OCI-LY7 (cell line): ENCODE measurements around the gene DSC1. TPM values are rescaled to one million over a fixed set of nuclear protein-coding genes. Genes with fewer than 3 reads are reported as not detected.

ENCODE experiments used
- BruUV-seq: library from RNA; stranded (reverse); fragments of 400-500 nt; replicated peaks from 2 replicates; lab custom pipeline; 2021; lab: Mats Ljungman, UMichigan
- CTCF ChIA-PET: fragments of 300-600 bp; sonication (Branson Sonifier 250); formaldehyde crosslinking; loops from one replicate; lab custom pipeline; 2022; ENCODE audit warnings: antibody characterized with exemption; ENCODE audit not compliant: unreplicated experiment; lab: Charles Lee
- POLR2A ChIA-PET: fragments of 300-600 bp; sonication (Branson Sonifier 250); formaldehyde crosslinking; loops from one replicate; lab custom pipeline; 2022; ENCODE audit warnings: antibody characterized with exemption; lab: Charles Lee
- DNase-seq: peaks from one replicate; pipeline ENCODE4 v3.0.0-alpha.2; 2015; ENCODE audit warnings: low spot score
- H2AFZ ChIP-seq: fragments of 200-600 bp; sonication (generic), shearing (Covaris generic); 2 replicates; pipeline ENCODE4 v1.6.1; 2014; ENCODE audit warnings: mild to moderate bottlenecking, antibody characterized with exemption, low read length, moderate library complexity
- H3K27ac ChIP-seq: fragments of 200-600 bp; sonication (generic); 2 replicates; pipeline ENCODE4 v1.5.1; 2014; ENCODE audit warnings: mixed run types, low read depth, mild to moderate bottlenecking, moderate library complexity, low read length, inconsistent platforms; ENCODE audit not compliant: poor library complexity, severe bottlenecking
- H3K36me3 ChIP-seq: fragments of 200-600 bp; sonication (generic); 2 replicates; pipeline ENCODE4 v1.6.1; 2014; ENCODE audit warnings: mild to moderate bottlenecking, antibody characterized with exemption, low read length, moderate library complexity, mixed read lengths; ENCODE audit not compliant: insufficient read depth
- H3K4me1 ChIP-seq: fragments of 200-600 bp; sonication (generic); 2 replicates; pipeline ENCODE4 v1.5.1; 2014; ENCODE audit warnings: mild to moderate bottlenecking, low read length; ENCODE audit not compliant: insufficient read depth, poor library complexity, severe bottlenecking
- H3K4me2 ChIP-seq: fragments of 200-600 bp; sonication (generic); 2 replicates; pipeline ENCODE4 v1.6.1; 2014; ENCODE audit warnings: mild to moderate bottlenecking, low read length
- H3K4me3 ChIP-seq: fragments of 200-600 bp; sonication (generic); 2 replicates; pipeline ENCODE4 v1.5.1; 2014; ENCODE audit warnings: mild to moderate bottlenecking, low read depth, low read length; ENCODE audit not compliant: poor library complexity, severe bottlenecking
- H3K79me2 ChIP-seq: fragments of 200-600 bp; sonication (generic); 2 replicates; pipeline ENCODE4 v1.6.1; 2016; ENCODE audit warnings: low read depth, mild to moderate bottlenecking, low read length, moderate library complexity, mixed read lengths; ENCODE audit not compliant: insufficient read depth
- H3K9me2 ChIP-seq: fragments of 200-600 bp; sonication (generic); 2 replicates; pipeline ENCODE4 v1.6.1; 2016; ENCODE audit warnings: mild to moderate bottlenecking, low read length, mixed read lengths; ENCODE audit not compliant: insufficient read depth
- H3K9me3 ChIP-seq: fragments of 200-600 bp; sonication (generic); 2 replicates; pipeline ENCODE4 v1.6.1; 2014; ENCODE audit warnings: mild to moderate bottlenecking, mixed run types, low read length, mixed read lengths
- H4K20me1 ChIP-seq: fragments of 200-600 bp; sonication (generic); 2 replicates; pipeline ENCODE4 v1.6.1; 2014; ENCODE audit warnings: mild to moderate bottlenecking, antibody characterized with exemption, low read length, moderate library complexity, mixed read lengths; ENCODE audit not compliant: insufficient read depth
- CTCF ChIP-seq: fragments of 200-600 bp; sonication (generic); conservative IDR thresholded peaks from 2 replicates; pipeline ENCODE4 v1.5.1; 2014; ENCODE audit warnings: mild to moderate bottlenecking, antibody characterized with exemption, low read length, moderate library complexity, mixed read lengths
- EZH2phosphoT487 ChIP-seq: fragments of 200-600 bp; sonication (generic); IDR thresholded peaks from 2 replicates; pipeline ENCODE4 v1.6.1; 2018; ENCODE audit warnings: low read depth, borderline replicate concordance, mild to moderate bottlenecking, mixed run types, antibody characterized with exemption, low read length, moderate library complexity, mixed read lengths
- intact Hi-C: fragments of 100-400 bp; cut with micrococcal nuclease; formaldehyde crosslinking; loops from one replicate; pipeline ENCODE4 v1.10.0; 2022; ENCODE audit not compliant: unreplicated experiment
- total RNA-seq, 2 experiments: library from RNA; depleted of rRNA in 1 of 2; stranded (reverse); fragments of >200 nt in 1 of 2; shearing (Covaris generic) in 1 of 2; gene quantifications; 2 replicates each; pipeline ENCODE4 v1.2.3, GENCODE V29; 2014 to 2022

Gene DSC1
- total RNA-seq, 2 experiments from 2014 or later, result not detected

GRCh38 chr18:31148600-31148999, 14.1 kb downstream of the DSC1 start:
- intact Hi-C loops, result no loop called here

GRCh38 chr18:31146809-31147208, 15.8 kb downstream of the DSC1 start:
- BruUV-seq, result no TSS peak
- Histone ChIP-seq H4K20me1 (no peaks in the 10 kb centered on the region), H3K4me1 (no peaks in the 10 kb centered on the region), H3K4me2 (no peak overlapping the region), H3K36me3 (no peaks in the 10 kb centered on the region), H3K4me3 (no peak overlapping the region), H3K9me3 (no peaks in the 10 kb centered on the region), H3K27ac (no peak overlapping the region), H2AFZ (no peak overlapping the region), H3K79me2 (no peaks in the 10 kb centered on the region), H3K9me2 (no peaks in the 10 kb centered on the region)
- no peak for DNase-seq
- ChIA-PET CTCF (no interaction called here), POLR2A (no interaction called here)
- intact Hi-C loops, result no loop called here
- no peak for TF ChIP-seq CTCF
- no peak for TF ChIP-seq EZH2phosphoT487

More at GRCh38 chr18:31148600-31148999, 14.1 kb downstream of the DSC1 start:
- H3K4me3 ChIP-seq, result no peak overlapping the region
- ChIA-PET POLR2A (interaction anchor here (0.5 kb wide), 1 partner anchor 14 kb away, joined by 3 read pairs; the partner anchor contains the start of gene DSC1), CTCF (no interaction called here)
- H3K36me3 ChIP-seq, result no peaks in the 10 kb centered on the region
- no peak overlapping the region for H2AFZ ChIP-seq
- H3K4me1 ChIP-seq, result no peaks in the 10 kb centered on the region
- H3K79me2 ChIP-seq, result no peaks in the 10 kb centered on the region
- no peak overlapping the region for H3K27ac ChIP-seq
- BruUV-seq, result no TSS peak
- H3K9me3 ChIP-seq, result no peaks in the 10 kb centered on the region
- no peak overlapping the region for H3K4me2 ChIP-seq
- TF ChIP-seq CTCF, result no peak
- no peak for TF ChIP-seq EZH2phosphoT487
- H4K20me1 ChIP-seq, result no peaks in the 10 kb centered on the region
- no peaks in the 10 kb centered on the region for H3K9me2 ChIP-seq
- DNase-seq, result no peak

- ChIA-PET POLR2A (no interaction called here), CTCF (no interaction called here)
- H3K27ac ChIP-seq, result no peak overlapping the region
- intact Hi-C loops, result no loop called here
- H4K20me1 ChIP-seq, result no peaks in the 10 kb centered on the region
- H3K9me3 ChIP-seq, result no peaks in the 10 kb centered on the region
- no peaks in the 10 kb centered on the region for H3K9me2 ChIP-seq
- no peak overlapping the region for H3K4me3 ChIP-seq
- no TSS peak for BruUV-seq
- DNase-seq, result no peak
- H3K36me3 ChIP-seq, result no peaks in the 10 kb centered on the region
- no peak overlapping the region for H2AFZ ChIP-seq
- no peaks in the 10 kb centered on the region for H3K79me2 ChIP-seq
- no peak overlapping the region for H3K4me2 ChIP-seq
- no peak for TF ChIP-seq EZH2phosphoT487
- no peak for TF ChIP-seq CTCF
- H3K4me1 ChIP-seq, result no peaks in the 10 kb centered on the region
These were observed 19.6 kb downstream of the DSC1 start for GRCh38 chr18:31143025-31143424.
